ENCODE data around the gene ALOX15B.
A peak's percentile ranks its signal among the peaks of the same experiment; 100 is the strongest.
"Not testable (repeated sequence)": the region's sequence is repeated elsewhere in the genome, so short reads cannot be mapped to it uniquely, and the experiment has no call there.

The ALOX15B gene

DNA sequence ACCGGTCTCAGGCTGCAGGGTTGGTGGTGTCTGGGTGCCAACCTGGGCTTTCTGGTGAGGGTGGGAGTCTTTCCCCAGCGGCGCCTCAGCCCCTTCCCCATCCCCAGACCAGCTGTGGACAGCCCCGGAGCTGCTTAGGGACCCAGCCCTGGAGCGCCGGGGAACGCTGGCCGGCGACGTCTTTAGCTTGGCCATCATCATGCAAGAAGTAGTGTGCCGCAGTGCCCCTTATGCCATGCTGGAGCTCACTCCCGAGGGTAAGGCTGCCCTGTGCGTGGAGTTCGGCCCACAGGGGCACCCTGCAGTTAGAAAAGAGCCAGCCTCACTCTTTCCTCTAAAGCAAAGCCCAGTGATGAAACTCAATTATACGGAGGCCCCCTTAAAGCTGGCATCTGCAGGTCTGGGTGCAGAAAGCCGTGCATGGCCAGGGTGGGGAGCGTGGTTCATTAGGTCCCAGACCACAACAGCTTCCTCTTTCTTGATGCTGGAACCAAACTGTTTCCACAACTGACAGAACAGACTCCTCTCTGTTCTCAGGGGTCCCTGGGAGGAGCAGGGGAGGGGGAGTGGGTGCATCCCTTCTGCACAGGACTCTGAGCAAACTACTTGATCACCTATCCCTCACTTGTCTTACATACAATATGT lies 25.7 kb upstream of the ALOX15B start:
- DNase-seq (ENCODE audit: low read depth, low spot score): no peak

DNA sequence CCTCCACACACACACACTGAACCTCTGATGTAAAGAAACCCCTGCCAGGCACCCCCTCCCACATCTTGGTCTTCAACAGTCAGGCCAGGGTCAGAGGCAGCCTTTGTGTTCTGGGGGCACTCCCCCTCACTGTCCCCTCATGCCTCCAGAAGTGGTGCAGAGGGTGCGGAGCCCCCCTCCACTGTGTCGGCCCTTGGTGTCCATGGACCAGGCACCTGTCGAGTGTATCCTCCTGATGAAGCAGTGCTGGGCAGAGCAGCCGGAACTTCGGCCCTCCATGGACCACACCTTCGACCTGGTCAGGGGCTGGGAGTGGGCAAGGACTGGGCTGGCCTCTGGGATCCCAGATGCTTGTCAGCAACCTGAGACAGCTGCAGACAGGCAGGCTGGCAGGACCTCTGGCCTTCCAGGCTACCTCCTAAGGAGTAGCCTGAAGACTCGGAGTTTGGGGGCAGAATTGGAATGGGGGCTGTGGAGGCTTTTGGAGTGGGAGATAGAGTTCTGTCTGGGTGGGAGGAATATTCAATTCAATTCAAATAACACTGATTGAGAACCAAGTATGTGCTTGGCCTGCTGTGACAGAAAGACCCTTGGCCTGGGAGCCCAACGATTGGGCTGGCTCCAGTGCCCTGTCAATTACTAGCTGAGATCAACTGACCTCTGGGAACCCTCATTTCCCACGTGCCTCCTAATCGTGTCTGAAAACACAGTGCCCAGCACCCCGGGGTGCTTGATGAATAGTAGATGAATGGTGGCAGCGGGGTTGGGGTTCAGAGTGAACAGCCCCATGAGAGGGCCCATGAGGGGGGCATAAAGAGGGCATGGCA lies 24.9 kb upstream of the ALOX15B start:
- DNase-seq (ENCODE audit: low read depth, low spot score): no peak

- no peak for DNase-seq (ENCODE audit: low read depth, low spot score)
These were observed 24.4 kb upstream of the ALOX15B start for GRCh38 chr17:8014558-8014850.

DNA sequence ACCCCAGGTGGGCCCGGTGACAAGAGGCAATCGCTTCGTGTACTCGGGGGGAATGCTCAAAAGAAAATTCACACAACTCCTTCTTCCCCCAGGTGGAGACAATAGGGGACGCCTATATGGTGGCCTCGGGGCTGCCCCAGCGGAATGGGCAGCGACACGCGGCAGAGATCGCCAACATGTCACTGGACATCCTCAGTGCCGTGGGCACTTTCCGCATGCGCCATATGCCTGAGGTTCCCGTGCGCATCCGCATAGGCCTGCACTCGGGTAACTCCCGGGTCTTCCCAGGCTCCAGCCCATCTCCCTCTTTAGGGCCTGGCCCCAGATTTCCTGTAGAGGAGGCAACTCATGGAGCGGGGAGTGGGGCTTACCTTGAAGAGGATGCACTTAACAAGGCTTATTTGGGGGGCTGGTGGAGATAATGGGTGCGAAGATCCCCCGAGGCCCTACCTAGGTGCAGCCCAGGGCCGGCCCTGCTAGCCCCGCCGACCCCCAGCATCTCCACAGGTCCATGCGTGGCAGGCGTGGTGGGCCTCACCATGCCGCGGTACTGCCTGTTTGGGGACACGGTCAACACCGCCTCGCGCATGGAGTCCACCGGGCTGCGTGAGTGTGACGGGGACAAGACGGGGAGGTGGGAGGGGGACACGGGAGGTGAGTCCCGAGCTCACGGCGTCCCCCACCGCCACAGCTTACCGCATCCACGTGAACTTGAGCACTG lies 23.5 kb upstream of the ALOX15B start:
- no peak for DNase-seq (ENCODE audit: low read depth, low spot score)

GRCh38 chr17:8015957-8016631 lies 22.8 kb upstream of the ALOX15B start:
- no peak for DNase-seq (ENCODE audit: low read depth, low spot score)

- peak; percentile 28 for DNase-seq (ENCODE audit: low read depth, low spot score)
These were observed 22.0 kb upstream of the ALOX15B start for GRCh38 chr17:8016632-8017424.

DNA sequence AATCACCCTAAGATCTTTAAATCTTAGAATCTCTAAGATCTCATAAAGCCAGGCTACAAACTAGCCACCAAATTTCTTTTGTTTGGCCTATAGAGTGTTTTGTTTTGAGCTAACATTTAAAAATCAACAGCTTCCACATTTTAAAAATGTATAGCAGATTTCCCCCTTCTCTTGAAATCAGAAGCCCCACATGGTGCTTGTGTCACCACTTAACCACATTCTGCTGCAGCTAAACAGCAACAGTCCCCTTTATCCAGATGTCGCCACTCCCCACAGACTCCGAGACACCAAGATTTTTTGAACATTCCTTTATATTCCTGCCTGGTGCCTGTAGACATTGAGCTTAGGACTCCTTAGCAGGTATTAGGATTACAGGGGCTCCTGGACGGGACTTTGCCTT lies 20.4 kb upstream of the ALOX15B start:
- DNase-seq (ENCODE audit: low read depth, low spot score): no peak

- no peak for DNase-seq (ENCODE audit: low read depth, low spot score)
These were observed 19.7 kb upstream of the ALOX15B start for GRCh38 chr17:8019166-8019565.

- peak; percentile 49 for DNase-seq (ENCODE audit: low read depth, low spot score)
These were observed 18.9 kb upstream of the ALOX15B start for GRCh38 chr17:8019665-8020650.

- DNase-seq (ENCODE audit: low read depth, low spot score): no peak
These were observed 17.9 kb upstream of the ALOX15B start for GRCh38 chr17:8020776-8021564.

DNA sequence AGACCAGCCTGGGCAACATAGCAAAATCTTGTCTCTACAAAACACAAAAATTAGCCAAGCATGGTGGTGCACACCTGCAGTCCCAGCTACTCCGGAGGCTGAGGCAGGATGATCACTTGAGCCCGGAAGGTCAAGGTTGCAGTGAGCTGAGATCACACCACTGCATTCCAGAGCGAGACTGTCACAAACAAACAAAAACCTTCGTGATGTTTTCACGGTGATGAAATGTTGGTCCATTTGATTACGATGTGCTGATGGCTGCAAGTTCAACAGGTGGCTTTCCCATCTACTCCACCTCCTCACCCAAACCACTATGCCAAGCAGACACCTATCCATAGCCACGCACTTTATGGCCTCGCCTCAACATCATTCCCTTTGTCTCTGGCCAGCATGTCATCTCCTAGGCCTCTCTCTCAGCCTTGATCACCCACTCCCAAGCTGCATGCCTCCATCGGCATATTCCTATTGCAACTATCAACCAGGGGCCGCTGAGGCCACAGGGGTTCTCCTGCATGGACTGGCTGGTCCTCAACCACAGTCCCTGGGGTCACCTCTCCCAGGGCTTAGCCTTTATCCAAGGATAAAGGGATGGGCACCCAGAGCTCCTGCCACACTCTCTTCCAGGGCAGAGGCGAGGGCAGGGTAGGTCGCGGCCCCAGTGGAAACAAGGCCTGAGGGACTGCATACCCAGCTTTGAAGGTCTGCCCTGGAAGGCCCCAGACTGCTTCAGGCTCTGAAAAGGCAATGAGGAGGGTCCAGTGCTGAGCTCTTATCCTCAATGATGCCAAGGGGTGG lies 17.1 kb upstream of the ALOX15B start:
- DNase-seq (ENCODE audit: low read depth, low spot score): no peak

DNA sequence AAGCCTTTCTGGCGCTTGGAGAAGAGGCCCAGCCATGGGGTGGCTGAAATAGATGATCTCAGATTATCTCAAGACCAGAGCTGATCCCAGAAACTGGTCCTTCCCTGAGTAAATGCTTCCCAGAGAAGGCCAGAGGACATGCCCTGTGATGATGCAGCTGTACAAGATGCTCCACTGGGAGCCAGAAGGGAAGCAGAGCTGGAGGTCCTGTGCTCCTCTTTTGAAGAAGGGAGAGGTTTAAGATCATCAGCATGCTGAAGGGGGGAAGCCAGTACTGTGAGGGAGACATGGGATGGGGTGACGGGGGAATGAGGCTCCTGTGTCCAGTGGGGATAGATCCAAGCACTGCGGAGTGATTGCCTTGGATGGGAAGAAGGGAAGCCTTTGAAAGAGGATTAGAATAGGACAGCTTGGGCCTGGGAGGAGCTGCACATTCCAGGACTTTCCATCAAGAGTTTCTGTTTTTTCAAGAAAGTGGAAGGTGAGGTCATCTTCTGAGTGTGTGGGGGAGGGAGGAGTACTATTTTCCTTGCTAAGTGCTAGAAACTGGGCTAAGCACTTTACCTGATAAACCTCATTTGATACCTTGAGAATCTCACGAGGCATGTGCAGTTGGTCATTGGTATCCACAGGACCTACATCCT lies 16.4 kb upstream of the ALOX15B start:
- no peak for DNase-seq (ENCODE audit: low read depth, low spot score)

- DNase-seq (ENCODE audit: low read depth, low spot score): not testable (repeated sequence)
These were observed 14.7 kb upstream of the ALOX15B start for GRCh38 chr17:8024161-8024560.

DNA sequence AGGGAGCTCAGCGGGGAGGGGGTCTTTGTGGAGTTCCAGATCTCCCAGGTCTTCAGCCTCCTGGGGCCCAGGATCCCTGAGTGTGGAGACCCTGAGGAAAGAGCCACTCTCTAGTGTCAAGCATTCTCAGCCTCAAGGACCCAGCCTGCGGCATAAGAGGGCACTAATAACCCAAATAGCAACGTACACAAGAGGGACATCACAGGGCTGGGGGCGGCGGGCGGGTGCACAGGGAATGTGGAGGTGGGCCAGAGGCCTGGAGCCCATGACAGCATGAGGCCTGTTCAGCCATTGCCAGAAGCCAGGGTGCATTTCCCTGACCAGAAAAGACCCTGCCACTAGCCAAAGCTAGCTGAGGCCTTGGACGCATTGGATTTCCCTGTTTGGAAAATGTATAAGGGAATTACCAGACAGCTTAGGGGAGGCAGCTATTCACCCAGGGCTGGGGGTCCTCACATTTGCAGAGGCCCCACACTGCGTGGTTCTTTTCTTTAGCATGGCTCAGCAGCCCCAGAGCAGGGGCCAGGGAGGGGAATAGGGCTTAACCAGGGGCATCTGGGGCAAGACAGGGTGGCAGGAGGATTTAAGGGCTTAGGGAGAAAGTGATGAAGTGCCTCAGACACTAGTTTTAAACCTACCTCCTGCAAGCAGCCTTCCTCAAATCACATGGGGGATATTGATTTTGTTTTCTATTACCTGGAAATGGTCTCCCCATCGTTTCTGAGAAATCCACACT lies 13.5 kb upstream of the ALOX15B start:
- no peak for DNase-seq (ENCODE audit: low read depth, low spot score)

- DNase-seq (ENCODE audit: low read depth, low spot score): no peak
These were observed 9.7 kb upstream of the ALOX15B start for GRCh38 chr17:8029121-8029520.

DNA sequence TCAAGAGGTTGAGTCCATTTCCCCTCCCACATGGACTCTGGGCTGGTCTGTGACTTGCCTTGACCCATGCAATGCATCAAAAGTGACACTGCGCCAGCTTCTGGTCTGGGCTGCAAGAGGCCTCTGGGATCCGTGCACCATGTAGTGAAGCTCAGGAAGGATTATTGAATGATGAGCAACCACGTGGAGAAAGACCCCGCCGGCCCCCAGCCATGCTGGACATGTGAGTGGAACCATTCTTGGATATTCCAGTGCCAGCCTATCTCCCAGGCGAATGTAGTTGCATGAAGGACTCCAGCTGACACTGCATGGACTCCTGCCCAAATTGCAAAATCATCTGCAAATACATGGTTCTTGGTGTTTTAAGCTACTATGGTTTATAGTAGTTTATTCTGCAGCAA lies 7.6 kb upstream of the ALOX15B start:
- DNase-seq (ENCODE audit: low read depth, low spot score): no peak

- DNase-seq (ENCODE audit: low read depth, low spot score): no peak
These were observed 6.9 kb upstream of the ALOX15B start for GRCh38 chr17:8031950-8032349.
